Right kidney (tissue), 1 donor: ENCODE results near the gene APOL3.
A peak's percentile ranks its signal among the peaks of the same experiment; 100 is the strongest.
"Not testable (repeated sequence)": the region's sequence is repeated elsewhere in the genome, so short reads cannot be mapped to it uniquely, and the experiment has no call there.

Source experiments
- DNase-seq: peaks from one replicate; pipeline ENCODE4 v3.0.0-alpha.2; 2016

The APOL3 gene

GRCh38 chr22:36161793-36162126, 1.2 kb upstream of the APOL3 start:
- DNase-seq, result not testable (repeated sequence)

- DNase-seq, result peak; percentile 72
Observed at GRCh38 chr22:36156515-36157419, 3.8 kb downstream of the APOL3 start.

- no peak for DNase-seq
Observed at GRCh38 chr22:36156119-36156514, 4.4 kb downstream of the APOL3 start.

- peak; percentile 35 for DNase-seq
Observed at GRCh38 chr22:36155702-36156101, 4.9 kb downstream of the APOL3 start.

GRCh38 chr22:36154423-36154945, 6.1 kb downstream of the APOL3 start:
- no peak for DNase-seq

GRCh38 chr22:36153501-36154422, 6.8 kb downstream of the APOL3 start:
- no peak for DNase-seq

GRCh38 chr22:36152821-36153220, 7.7 kb downstream of the APOL3 start:
- DNase-seq, result not testable (repeated sequence)

- DNase-seq, result no peak
Observed at GRCh38 chr22:36152088-36152487, 8.5 kb downstream of the APOL3 start.

GRCh38 chr22:36151006-36151595, 9.5 kb downstream of the APOL3 start:
- no peak for DNase-seq

- no peak for DNase-seq
Observed at GRCh38 chr22:36149441-36149840, 11.1 kb downstream of the APOL3 start.

GRCh38 chr22:36148411-36148810, 12.1 kb downstream of the APOL3 start:
- no peak for DNase-seq

- DNase-seq, result no peak
Observed at GRCh38 chr22:36147196-36147791, 13.3 kb downstream of the APOL3 start.

- no peak for DNase-seq
Observed at GRCh38 chr22:36145881-36146280, 14.7 kb downstream of the APOL3 start.

- peak; percentile 38 for DNase-seq
Observed at GRCh38 chr22:36144886-36145541, 15.5 kb downstream of the APOL3 start.

GRCh38 chr22:36143956-36144355, 16.6 kb downstream of the APOL3 start:
- DNase-seq, result no peak

- DNase-seq, result no peak
Observed at GRCh38 chr22:36143066-36143815, 17.3 kb downstream of the APOL3 start.

GRCh38 chr22:36141481-36141880, 19.1 kb downstream of the APOL3 start:
- no peak for DNase-seq

GRCh38 chr22:36138709-36139108, 21.8 kb downstream of the APOL3 start:
- not testable (repeated sequence) for DNase-seq

GRCh38 chr22:36136988-36137387, 23.6 kb downstream of the APOL3 start:
- DNase-seq, result no peak

GRCh38 chr22:36136475-36136874, 24.1 kb downstream of the APOL3 start:
- no peak for DNase-seq
